Lung (tissue), 12 donors: ENCODE results near the gene AFAP1. TPM values are rescaled to one million over a fixed set of nuclear protein-coding genes. Genes with fewer than 3 reads are reported as not detected.

Source experiments
- ATAC-seq: fragments of 200-7000 bp; cut with Tn5 transposase; one replicate; pipeline ENCODE4 v1.9.1; 2020; ENCODE audit warnings: moderate number of reproducible peaks; ENCODE audit not compliant: insufficient read depth, low FRiP score
- DNase-seq, 3 donors: peaks; one replicate each; pipeline ENCODE4 v3.0.0-alpha.2; 2013 to 2017
- H3K27ac ChIP-seq, 2 donors: one replicate each; pipeline ENCODE4 v1.5.1; 2013; ENCODE audit warnings: mild to moderate bottlenecking in 2 of 2, moderate library complexity in 2 of 2, control low read depth in 1 of 2, inconsistent platforms in 1 of 2, low read depth in 1 of 2, low read length in 1 of 2
- H3K27me3 ChIP-seq, 3 donors: one replicate each; pipeline ENCODE4 v1.5.1; 2013; ENCODE audit warnings: low read length in 2 of 3; ENCODE audit not compliant: control insufficient read depth in 3 of 3, insufficient read depth in 3 of 3
- H3K36me3 ChIP-seq, 4 donors: one replicate each; pipeline ENCODE4 v1.5.1; 2013; ENCODE audit warnings: low read length in 4 of 4, mild to moderate bottlenecking in 1 of 4, moderate library complexity in 1 of 4; ENCODE audit not compliant: control insufficient read depth in 4 of 4, insufficient read depth in 4 of 4
- H3K4me1 ChIP-seq, 5 donors: one replicate each; pipeline ENCODE4 v1.5.1; 2013; ENCODE audit warnings: low read length in 5 of 5, mild to moderate bottlenecking in 2 of 5, moderate library complexity in 1 of 5; ENCODE audit not compliant: control insufficient read depth in 5 of 5, insufficient read depth in 5 of 5
- H3K4me3 ChIP-seq: one replicate; pipeline ENCODE4 v1.5.1; 2013; ENCODE audit warnings: mild to moderate bottlenecking, control low read depth, moderate library complexity
- H3K9ac ChIP-seq, 2 donors: one replicate each; pipeline ENCODE4 v1.5.1; 2013; ENCODE audit warnings: low read length in 2 of 2, control low read depth in 1 of 2; ENCODE audit not compliant: insufficient read depth in 1 of 2
- H3K9me3 ChIP-seq, 4 donors: one replicate each; pipeline ENCODE4 v1.5.1; 2013; ENCODE audit warnings: low read length in 3 of 4, mild to moderate bottlenecking in 1 of 4, moderate library complexity in 1 of 4; ENCODE audit not compliant: control insufficient read depth in 4 of 4, insufficient read depth in 3 of 4
- WGBS, 2 donors: extraction: QIAGEN DNeasy Blood & Tissue Kit; methylation state at CpG; one replicate each; pipeline ENCODE4 v1.1.7; 2013; 5-methylcytosine and 5-hydroxymethylcytosine counted together
- polyA plus RNA-seq, 2 donors: library from polyadenylated mRNA; stranded (reverse); fragments of 200-250 nt; gene quantifications; one replicate each; pipeline ENCODE4 v1.2.1, GENCODE V29; 2013
- total RNA-seq, 2 donors: library from RNA; depleted of rRNA in 1 of 2; stranded (reverse); fragments of >200 nt in 1 of 2; gene quantifications; one replicate each; pipeline ENCODE4 v1.2.1, GENCODE V29; 2014 to 2021
- TF ChIP-seq, protein P1 (sequence below): IDR thresholded peaks from 2 replicates; pipeline ENCODE4 v1.5.1; 2012; ENCODE audit warnings: mild to moderate bottlenecking; ENCODE audit errors: control extremely low read depth, extremely low read depth
- donor health status: control.
- donor health status: control.
- donor health status: Bipolar disorder and iron deficiency.
- donor health status: healthy.
- donor health status: DM: yes; HTN: yes; CAD: no.

Gene AFAP1
- total and polyA plus RNA-seq, 4 donors, result 5.3 to 34.1 (median 12.3) TPM

DNA sequence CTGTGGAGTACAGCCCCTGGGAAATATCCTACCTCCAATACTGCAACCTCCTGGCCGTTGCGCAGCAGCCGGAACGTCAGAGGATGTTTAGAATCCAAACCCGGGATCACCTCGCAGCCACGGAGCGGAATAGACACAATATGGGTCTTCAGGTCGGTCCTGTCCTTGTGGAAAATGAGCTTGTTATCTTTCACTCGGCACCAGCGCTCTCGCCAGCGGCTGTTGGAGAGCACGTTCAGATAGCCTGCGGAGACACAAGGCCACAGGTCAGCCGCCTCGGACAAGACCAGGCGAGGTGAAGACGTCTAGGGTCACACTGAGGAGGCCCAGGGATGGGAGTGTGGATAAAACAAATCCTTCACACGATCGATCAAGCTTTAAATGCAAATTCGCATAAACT is 139.3 kb downstream of the AFAP1 start:
- H3K27ac ChIP-seq, result no peak overlapping the region
- 90 to 92% methylated on average over 22 of the region's 22 CpGs for WGBS, 2 donors

DNA sequence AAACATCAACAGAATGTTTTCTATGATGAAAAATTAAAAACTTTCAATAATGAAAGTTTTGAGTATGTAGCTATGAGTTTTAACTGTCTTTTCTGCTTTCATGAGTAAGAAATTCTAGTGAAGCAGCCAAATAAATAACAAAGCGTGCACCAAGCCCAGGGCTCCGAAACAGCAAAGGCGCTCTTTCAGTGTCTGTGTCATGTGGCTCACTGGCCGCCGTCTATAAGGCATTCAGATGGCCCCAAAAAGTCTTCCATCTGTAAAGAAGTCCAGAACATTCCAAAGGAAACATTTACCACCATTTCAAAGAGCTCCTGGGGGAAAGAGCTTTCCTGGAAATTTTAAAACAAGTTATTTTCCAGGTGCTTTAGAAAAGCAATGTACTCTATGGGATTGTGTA is 139.9 kb downstream of the AFAP1 start:
- no peak overlapping the region for H3K27ac ChIP-seq
- DNase-seq (no peak), ATAC-seq (no peak)
- no peaks in the 10 kb centered on the region for H3K9me3 ChIP-seq
- H3K4me3 ChIP-seq, result no peak overlapping the region
- TF ChIP-seq, protein P1, sequence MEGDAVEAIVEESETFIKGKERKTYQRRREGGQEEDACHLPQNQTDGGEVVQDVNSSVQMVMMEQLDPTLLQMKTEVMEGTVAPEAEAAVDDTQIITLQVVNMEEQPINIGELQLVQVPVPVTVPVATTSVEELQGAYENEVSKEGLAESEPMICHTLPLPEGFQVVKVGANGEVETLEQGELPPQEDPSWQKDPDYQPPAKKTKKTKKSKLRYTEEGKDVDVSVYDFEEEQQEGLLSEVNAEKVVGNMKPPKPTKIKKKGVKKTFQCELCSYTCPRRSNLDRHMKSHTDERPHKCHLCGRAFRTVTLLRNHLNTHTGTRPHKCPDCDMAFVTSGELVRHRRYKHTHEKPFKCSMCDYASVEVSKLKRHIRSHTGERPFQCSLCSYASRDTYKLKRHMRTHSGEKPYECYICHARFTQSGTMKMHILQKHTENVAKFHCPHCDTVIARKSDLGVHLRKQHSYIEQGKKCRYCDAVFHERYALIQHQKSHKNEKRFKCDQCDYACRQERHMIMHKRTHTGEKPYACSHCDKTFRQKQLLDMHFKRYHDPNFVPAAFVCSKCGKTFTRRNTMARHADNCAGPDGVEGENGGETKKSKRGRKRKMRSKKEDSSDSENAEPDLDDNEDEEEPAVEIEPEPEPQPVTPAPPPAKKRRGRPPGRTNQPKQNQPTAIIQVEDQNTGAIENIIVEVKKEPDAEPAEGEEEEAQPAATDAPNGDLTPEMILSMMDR, result no peak
- H3K36me3 ChIP-seq, result peaks cover 0 to 20% (median 17%) of the 10 kb centered on the region in 4 donors
- WGBS, 2 donors, result 95 to 97% methylated on average over 5 of the region's 5 CpGs
- no peaks in the 10 kb centered on the region for H3K27me3 ChIP-seq
- H3K9ac ChIP-seq, result no peak overlapping the region
- H3K4me1 ChIP-seq, result peaks cover 0 to 7% (median 7%) of the 10 kb centered on the region in 5 donors

More for the DNA sequence above, 139.3 kb downstream of the AFAP1 start:
- H3K4me1 ChIP-seq, result peaks cover 0 to 14% (median 13%) of the 10 kb centered on the region in 5 donors
- ATAC-seq, result no peak
- H3K9me3 ChIP-seq, result no peaks in the 10 kb centered on the region
- no peaks in the 10 kb centered on the region for H3K27me3 ChIP-seq
- H3K9ac ChIP-seq, result no peak overlapping the region
- TF ChIP-seq, protein P1, result no peak
- H3K36me3 ChIP-seq, result peaks cover 0 to 20% (median 17%) of the 10 kb centered on the region in 4 donors
- H3K4me3 ChIP-seq, result no peak overlapping the region
- no peak for DNase-seq

DNA sequence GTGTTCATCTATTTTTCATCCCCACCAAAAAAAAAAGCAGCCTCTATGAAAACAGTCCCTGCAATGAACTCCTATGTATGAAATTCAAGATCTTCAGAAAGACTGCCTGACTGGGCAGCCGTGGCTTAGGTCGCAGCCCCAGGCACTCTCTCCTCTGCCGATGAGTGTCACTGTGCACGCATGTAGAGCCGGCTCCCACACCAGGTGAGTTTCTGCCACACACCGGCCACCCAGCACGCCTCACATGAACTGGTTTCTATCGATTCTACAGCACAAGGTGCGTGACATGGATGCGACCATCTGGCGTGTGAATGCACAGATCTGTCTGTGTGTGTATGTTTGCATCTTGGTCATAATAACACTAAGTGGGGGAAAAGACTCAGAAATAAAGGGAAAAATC is 140.4 kb downstream of the AFAP1 start:
- peaks cover 0 to 20% (median 17%) of the 10 kb centered on the region in 4 donors for H3K36me3 ChIP-seq
- ATAC-seq (no peak), DNase-seq (no peak)
- 96 to 97% methylated on average over 11 of the region's 11 CpGs for WGBS, 2 donors
- peaks cover 0 to 3% (median 2%) of the 10 kb centered on the region in 5 donors for H3K4me1 ChIP-seq
- H3K4me3 ChIP-seq, result no peak overlapping the region
- H3K27ac ChIP-seq, result no peak overlapping the region
- TF ChIP-seq, protein P1, result no peak
- no peaks in the 10 kb centered on the region for H3K9me3 ChIP-seq
- no peaks in the 10 kb centered on the region for H3K27me3 ChIP-seq
- no peak overlapping the region for H3K9ac ChIP-seq
